ENCODE data around the gene NUBP2. TPM values are rescaled to one million over a fixed set of nuclear protein-coding genes. Genes with fewer than 3 reads are reported as not detected.

Gene NUBP2
- total and polyA plus RNA-seq, 2 donors (not counting 3 experiments of a cell fraction or from before 2014, with no cell fraction given): 55.0 to 69.6 TPM

- dilution Hi-C loops (cut with MboI; ENCODE audit: extremely low pct_ligation_motif_present, low sequenced_read_pairs): no loop called here
- Histone ChIP-seq H3K9me1 (replicated peaks; ENCODE audit: control insufficient read depth, extremely low read depth, insufficient read depth, low read length) (no peaks in the 10 kb centered on the region), H4K20me1 (replicated peaks; ENCODE audit: control insufficient read depth, extremely low read depth, insufficient read depth, low read length) (no peaks in the 10 kb centered on the region), H3K4me3 (replicated peaks in 1 of 3; ENCODE audit: insufficient read depth in 1 of 3, low read depth in 1 of 3, low read length in 3 of 3) (no peak overlapping the region), H3K9me3 (replicated peaks; ENCODE audit: control insufficient read depth, insufficient read depth, low read length) (no peaks in the 10 kb centered on the region), H3K79me2 (ENCODE audit: control insufficient read depth, insufficient read depth, low read length) (peaks cover 20% of the 10 kb centered on the region), H3K4me1 (ENCODE audit: control insufficient read depth, extremely low read depth, insufficient read depth, low read length) (peaks cover 2% of the 10 kb centered on the region), H3K4me2 (ENCODE audit: insufficient read depth, low read length) (no peak overlapping the region), H2AFZ (ENCODE audit: low read depth, low read length) (no peak overlapping the region), H3K9ac (replicated peaks; ENCODE audit: extremely low read depth, insufficient read depth, low read length) (no peak overlapping the region), H3K27me3 (ENCODE audit: control insufficient read depth in 2 of 2, insufficient read depth in 2 of 2, low read length in 2 of 2) (no peaks in the 10 kb centered on the region), H3K36me3 (ENCODE audit: control insufficient read depth in 2 of 2, extremely low read depth in 1 of 2, insufficient read depth in 2 of 2, low read length in 2 of 2) (peaks cover 0 to 23% of the 10 kb centered on the region in 2 experiments), H3K27ac (ENCODE audit: insufficient read depth, low read depth, low read length) (no peak overlapping the region)
- BruUV-seq (replicated peaks): no TSS peak
- intact Hi-C loops (cut with micrococcal nuclease): loop anchor here (10.0 kb wide), 1 partner anchor 484 kb away; the partner anchor contains the start of gene UBE2I
- CTCF ChIA-PET: no interaction called here
- TF ChIP-seq MAX (IDR thresholded peaks at IDR 0.05; ENCODE audit: insufficient read depth, insufficient read length) (no peak), POLR2A (IDR thresholded peaks at IDR 0.05; ENCODE audit: low read depth, low read length) (no peak), FOS (IDR thresholded peaks at IDR 0.05; ENCODE audit: borderline replicate concordance, insufficient read depth, low read length) (no peak), MYC (IDR thresholded peaks at IDR 0.05; ENCODE audit: low read depth, low read length) (no peak), POLR2AphosphoS5 (IDR thresholded peaks at IDR 0.05; ENCODE audit: insufficient read depth, low read depth, low read length) (no peak), GATA2 (IDR thresholded peaks at IDR 0.05; ENCODE audit: insufficient read depth, insufficient read length, low read depth, low read length) (no peak), CTCF (IDR thresholded peaks at IDR 0.05; ENCODE audit: extremely low read depth in 1 of 2, insufficient read depth in 1 of 2, low read depth in 1 of 2, low read length in 2 of 2) (no peak), JUN (IDR thresholded peaks at IDR 0.05; ENCODE audit: borderline replicate concordance, insufficient read depth, insufficient read length, low read depth) (no peak), EZH2 (IDR thresholded peaks at IDR 0.05; ENCODE audit: borderline replicate concordance, low read depth, low read length, severe bottlenecking) (no peak)
- no peak for DNase-seq (ENCODE audit: low read depth, low spot score)
- no peak for FAIRE-seq
- POLR2A ChIA-PET: no interaction called here
Measured at GRCh38 chr16:1788708-1789100, 5.9 kb downstream of the NUBP2 start.
